H9 (cell line): ENCODE results near the gene ASB16. TPM values are rescaled to one million over a fixed set of nuclear protein-coding genes. Genes with fewer than 3 reads are reported as not detected.
A peak's percentile ranks its signal among the peaks of the same experiment; 100 is the strongest.

ENCODE experiments used
- DNase-seq: peaks from one replicate; pipeline ENCODE4 v3.0.0-alpha.2; 2017
- H2AFZ ChIP-seq: one replicate; pipeline ENCODE4 v1.6.1; 2013; ENCODE audit warnings: mild to moderate bottlenecking, low read length, control low read depth, moderate library complexity
- H2AK5ac ChIP-seq: 2 replicates; pipeline ENCODE4 v1.6.1; 2013; ENCODE audit warnings: low read length, control low read depth, mixed read lengths; ENCODE audit not compliant: insufficient read length
- H2BK120ac ChIP-seq: one replicate; pipeline ENCODE4 v1.6.1; 2013; ENCODE audit warnings: low read depth, mild to moderate bottlenecking, low read length, control low read depth, inconsistent platforms; ENCODE audit not compliant: poor library complexity, severe bottlenecking
- H2BK12ac ChIP-seq: 2 replicates; pipeline ENCODE4 v1.6.1; 2013; ENCODE audit warnings: low read length, control low read depth, mixed read lengths, low read depth; ENCODE audit not compliant: insufficient read length
- H2BK15ac ChIP-seq: 2 replicates; pipeline ENCODE4 v1.6.1; 2013; ENCODE audit warnings: low read depth, low read length, control low read depth
- H2BK20ac ChIP-seq: one replicate; pipeline ENCODE4 v1.6.1; 2013; ENCODE audit warnings: low read depth, mild to moderate bottlenecking, low read length, control low read depth, inconsistent platforms; ENCODE audit not compliant: poor library complexity, severe bottlenecking
- H2BK5ac ChIP-seq: 2 replicates; pipeline ENCODE4 v1.6.1; 2013; ENCODE audit warnings: low read length, control low read depth, mixed read lengths; ENCODE audit not compliant: insufficient read length
- H3K14ac ChIP-seq: 2 replicates; pipeline ENCODE4 v1.6.1; 2013; ENCODE audit warnings: low read length, control low read depth; ENCODE audit not compliant: insufficient read depth
- H3K18ac ChIP-seq: 2 replicates; pipeline ENCODE4 v1.6.1; 2013; ENCODE audit warnings: low read depth, mild to moderate bottlenecking, mixed read lengths, low read length, control low read depth; ENCODE audit not compliant: insufficient read length
- H3K23ac ChIP-seq: 2 replicates; pipeline ENCODE4 v1.6.1; 2013; ENCODE audit warnings: low read length, control low read depth, mixed read lengths, low read depth; ENCODE audit not compliant: insufficient read length
- H3K23me2 ChIP-seq: 2 replicates; pipeline ENCODE4 v1.6.1; 2013; ENCODE audit warnings: low read depth, mild to moderate bottlenecking, mixed read lengths, low read length, control low read depth; ENCODE audit not compliant: insufficient read length, poor library complexity, severe bottlenecking
- H3K27ac ChIP-seq: 2 replicates; pipeline ENCODE4 v1.5.1; 2013; ENCODE audit warnings: low read length, control low read depth, mixed read lengths, low read depth; ENCODE audit not compliant: insufficient read length
- H3K27me3 ChIP-seq: 2 replicates; pipeline ENCODE4 v1.6.1; 2013; ENCODE audit warnings: low read length, control low read depth, inconsistent platforms; ENCODE audit not compliant: insufficient read depth
- H3K4ac ChIP-seq: 2 replicates; pipeline ENCODE4 v1.6.1; 2013; ENCODE audit warnings: low read depth, mild to moderate bottlenecking, control low read depth, inconsistent platforms, low read length, moderate library complexity
- H3K4me1 ChIP-seq: 2 replicates; pipeline ENCODE4 v1.6.1; 2013; ENCODE audit warnings: low read length, control low read depth, inconsistent platforms; ENCODE audit not compliant: insufficient read depth
- H3K4me2 ChIP-seq: 2 replicates; pipeline ENCODE4 v1.6.1; 2013; ENCODE audit warnings: low read length, control low read depth, mixed read lengths; ENCODE audit not compliant: insufficient read length, insufficient read depth
- H3K56ac ChIP-seq: 2 replicates; pipeline ENCODE4 v1.6.1; 2013; ENCODE audit warnings: low read depth, mild to moderate bottlenecking, mixed read lengths, low read length, control low read depth; ENCODE audit not compliant: insufficient read length
- H3K79me1 ChIP-seq: 2 replicates; pipeline ENCODE4 v1.6.1; 2013; ENCODE audit warnings: low read depth, mild to moderate bottlenecking, moderate library complexity, low read length, control low read depth, inconsistent platforms; ENCODE audit not compliant: insufficient read depth, poor library complexity, severe bottlenecking
- H3K79me2 ChIP-seq: 2 replicates; pipeline ENCODE4 v1.6.1; 2013; ENCODE audit warnings: low read length, control low read depth, inconsistent platforms; ENCODE audit not compliant: insufficient read depth
- H3K9ac ChIP-seq: 2 replicates; pipeline ENCODE4 v1.6.1; 2013; ENCODE audit warnings: low read length, control low read depth, mixed read lengths; ENCODE audit not compliant: insufficient read length; ENCODE audit errors: extremely low read depth
- H3K9me3 ChIP-seq: one replicate; pipeline ENCODE4 v1.6.1; 2013; ENCODE audit warnings: low read depth, low read length, inconsistent platforms; ENCODE audit not compliant: control insufficient read depth
- H3T11ph ChIP-seq: one replicate; pipeline ENCODE4 v1.6.1; 2013; ENCODE audit warnings: mild to moderate bottlenecking, low read length, control low read depth, inconsistent platforms
- H4K20me1 ChIP-seq: one replicate; pipeline ENCODE4 v1.6.1; 2013; ENCODE audit not compliant: control insufficient read depth, insufficient read length, insufficient read depth
- H4K5ac ChIP-seq: 2 replicates; pipeline ENCODE4 v1.6.1; 2013; ENCODE audit warnings: low read depth, mild to moderate bottlenecking, mixed read lengths, low read length, control low read depth; ENCODE audit not compliant: insufficient read length
- H4K8ac ChIP-seq: replicated peaks from 2 replicates; pipeline ENCODE4 v1.6.1; 2013; ENCODE audit warnings: low read length, control low read depth, mixed read lengths, low read depth; ENCODE audit not compliant: insufficient read length
- H4K91ac ChIP-seq: 2 replicates; pipeline ENCODE4 v1.6.1; 2013; ENCODE audit warnings: low read depth, mild to moderate bottlenecking, moderate library complexity, mixed read lengths, low read length, control low read depth; ENCODE audit not compliant: insufficient read length
- H3K27ac Mint-ChIP-seq, 3 experiments: 2 replicates in 2 of 3; 3 replicates in 1 of 3; pipeline ENCODE4 v1.8.0; 2020 to 2021; ENCODE audit warnings: mixed read lengths in 3 of 3, mild to moderate bottlenecking in 1 of 3, moderate library complexity in 1 of 3
- H3K27me3 Mint-ChIP-seq: 2 replicates; pipeline ENCODE4 v1.8.0; 2021; ENCODE audit warnings: low read depth, mild to moderate bottlenecking, moderate library complexity, mixed read lengths
- H3K36me3 Mint-ChIP-seq, 3 experiments: 2 replicates in 2 of 3; 3 replicates in 1 of 3; pipeline ENCODE4 v1.8.0; 2020 to 2021; ENCODE audit warnings: low read depth in 3 of 3, mixed read lengths in 3 of 3; ENCODE audit not compliant: insufficient read depth in 1 of 3
- H3K4me1 Mint-ChIP-seq, 2 experiments: 2 replicates each; pipeline ENCODE4 v1.8.0; 2020; ENCODE audit warnings: mixed read lengths in 2 of 2
- H3K4me3 Mint-ChIP-seq, 2 experiments: 2 replicates in 1 of 2; 3 replicates in 1 of 2; pipeline ENCODE4 v1.8.0; 2020 to 2021; ENCODE audit warnings: mild to moderate bottlenecking in 2 of 2, mixed read lengths in 2 of 2, moderate library complexity in 1 of 2
- H3K9me3 Mint-ChIP-seq, 2 experiments: 2 replicates in 1 of 2; 3 replicates in 1 of 2; pipeline ENCODE4 v1.8.0; 2020; ENCODE audit warnings: mild to moderate bottlenecking in 2 of 2, mixed read lengths in 2 of 2, moderate library complexity in 1 of 2
- WGBS: extraction: QIAGEN DNeasy Blood & Tissue Kit; methylation state at CpG from one replicate; pipeline ENCODE4 v1.1.7; 2013; ENCODE audit warnings: missing lambda C conversion rate, low lambda C conversion rate, mixed read lengths; ENCODE audit not compliant: insufficient read length; ENCODE audit errors: extremely low coverage; 5-methylcytosine and 5-hydroxymethylcytosine counted together
- total RNA-seq: library from RNA; stranded (reverse); gene quantifications from 2 replicates; pipeline ENCODE4 v1.2.1, GENCODE V29; 2021
- TF ChIP-seq, protein P1 (sequence below): fragments of 200-600 bp; sonication (generic); conservative IDR thresholded peaks from 3 replicates; pipeline ENCODE4 v1.8.0; 2021; ENCODE audit warnings: antibody characterized with exemption, mild to moderate bottlenecking

The ASB16 gene
- total RNA-seq, 1 experiment from 2014 or later, result 0.90 TPM

DNA sequence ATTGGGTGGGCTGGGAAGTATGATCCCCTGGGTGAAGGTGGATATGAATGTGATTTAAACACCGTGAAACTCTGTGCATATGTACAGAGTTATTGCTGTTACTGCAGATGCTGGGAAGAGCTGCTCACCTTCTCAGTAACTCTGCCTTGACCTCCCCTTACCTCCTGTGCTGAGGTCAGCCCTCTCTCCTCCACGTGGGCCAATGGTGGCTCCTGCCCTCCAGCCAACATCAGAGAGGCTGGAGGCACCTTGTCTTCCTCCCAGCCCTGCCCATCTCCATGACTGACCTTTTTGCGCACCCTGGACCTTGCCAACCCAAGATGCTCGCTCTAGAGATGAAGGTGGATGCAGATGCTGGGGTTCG, 387 bp upstream of the ASB16 start:
- Histone ChIP-seq H3K79me1 (no peaks in the 10 kb centered on the region), H3K4me1 (no peaks in the 10 kb centered on the region; the same call in 1 of the 2 replicates), H4K5ac (no peak overlapping the region), H2BK15ac (no peak overlapping the region), H2BK20ac (no peak overlapping the region), H3K14ac (no peak overlapping the region; the same call in 1 of the 2 replicates), H2BK12ac (no peak overlapping the region), H3K79me2 (no peaks in the 10 kb centered on the region), H3K56ac (no peak overlapping the region), H3K27me3 (no peaks in the 10 kb centered on the region), H2AFZ (no peak overlapping the region), H3K4ac (no peak overlapping the region), H3T11ph (no peak overlapping the region), H2AK5ac (no peak overlapping the region), H2BK5ac (no peak overlapping the region), H2BK120ac (no peak overlapping the region), H3K9me3 (no peaks in the 10 kb centered on the region), H3K23ac (no peak overlapping the region), H3K9ac (no peak overlapping the region), H3K23me2 (no peaks in the 10 kb centered on the region), H3K4me2 (no peak overlapping the region), H3K27ac (no peak overlapping the region), H3K18ac (no peak overlapping the region), H4K91ac (no peak overlapping the region), H4K20me1 (peaks cover 3% of the 10 kb centered on the region), H4K8ac (no peak overlapping the region)
- Mint-ChIP-seq H3K4me3 (no peak overlapping the region), H3K36me3 (peaks cover 0 to 4% (median 2%) of the 10 kb centered on the region in 3 experiments; a peak in 1 of 7 replicates), H3K9me3 (no peaks in the 10 kb centered on the region), H3K27me3 (peaks cover 2% of the 10 kb centered on the region; the same call in 1 of the 2 replicates), H3K4me1 (peaks cover 17 to 31% of the 10 kb centered on the region in 2 experiments), H3K27ac (peak overlapping the region in 1 of 3 experiments; percentile 58; a peak in 1 of 7 replicates)
- no peak for DNase-seq
- no CpG with 5 or more reads among the region's 5 CpGs for WGBS
- TF ChIP-seq, protein P1, sequence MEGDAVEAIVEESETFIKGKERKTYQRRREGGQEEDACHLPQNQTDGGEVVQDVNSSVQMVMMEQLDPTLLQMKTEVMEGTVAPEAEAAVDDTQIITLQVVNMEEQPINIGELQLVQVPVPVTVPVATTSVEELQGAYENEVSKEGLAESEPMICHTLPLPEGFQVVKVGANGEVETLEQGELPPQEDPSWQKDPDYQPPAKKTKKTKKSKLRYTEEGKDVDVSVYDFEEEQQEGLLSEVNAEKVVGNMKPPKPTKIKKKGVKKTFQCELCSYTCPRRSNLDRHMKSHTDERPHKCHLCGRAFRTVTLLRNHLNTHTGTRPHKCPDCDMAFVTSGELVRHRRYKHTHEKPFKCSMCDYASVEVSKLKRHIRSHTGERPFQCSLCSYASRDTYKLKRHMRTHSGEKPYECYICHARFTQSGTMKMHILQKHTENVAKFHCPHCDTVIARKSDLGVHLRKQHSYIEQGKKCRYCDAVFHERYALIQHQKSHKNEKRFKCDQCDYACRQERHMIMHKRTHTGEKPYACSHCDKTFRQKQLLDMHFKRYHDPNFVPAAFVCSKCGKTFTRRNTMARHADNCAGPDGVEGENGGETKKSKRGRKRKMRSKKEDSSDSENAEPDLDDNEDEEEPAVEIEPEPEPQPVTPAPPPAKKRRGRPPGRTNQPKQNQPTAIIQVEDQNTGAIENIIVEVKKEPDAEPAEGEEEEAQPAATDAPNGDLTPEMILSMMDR, result no peak
